GM12872 (cell line): ENCODE data around the gene MYO3B.

Experiments
- TF ChIP-seq, protein P1 (sequence below): IDR thresholded peaks from 3 replicates; pipeline ENCODE4 v1.5.1; 2011; ENCODE audit warnings: low read depth, mild to moderate bottlenecking, low read length, moderate library complexity; ENCODE audit not compliant: insufficient read depth

MYO3B gene

DNA sequence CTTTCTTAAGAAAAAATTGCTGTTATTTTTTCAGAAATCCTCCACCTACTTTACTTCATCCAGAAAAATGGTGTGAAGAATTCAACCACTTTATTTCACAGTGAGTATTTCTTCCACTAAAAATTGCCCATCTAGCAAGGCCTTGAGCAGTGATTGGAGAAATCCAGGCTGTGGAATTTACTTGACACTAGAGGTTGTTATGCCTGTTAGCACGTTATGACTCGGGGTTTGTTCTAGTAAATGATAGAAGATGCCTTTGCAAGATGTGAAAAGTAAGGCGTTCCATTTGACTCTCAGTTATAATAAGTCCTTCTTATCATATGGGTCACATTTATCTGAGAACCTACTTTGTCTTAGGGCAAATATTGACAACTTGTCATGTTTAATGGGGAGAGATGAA, 157.4 kb downstream of the MYO3B start:
- TF ChIP-seq, protein P1, sequence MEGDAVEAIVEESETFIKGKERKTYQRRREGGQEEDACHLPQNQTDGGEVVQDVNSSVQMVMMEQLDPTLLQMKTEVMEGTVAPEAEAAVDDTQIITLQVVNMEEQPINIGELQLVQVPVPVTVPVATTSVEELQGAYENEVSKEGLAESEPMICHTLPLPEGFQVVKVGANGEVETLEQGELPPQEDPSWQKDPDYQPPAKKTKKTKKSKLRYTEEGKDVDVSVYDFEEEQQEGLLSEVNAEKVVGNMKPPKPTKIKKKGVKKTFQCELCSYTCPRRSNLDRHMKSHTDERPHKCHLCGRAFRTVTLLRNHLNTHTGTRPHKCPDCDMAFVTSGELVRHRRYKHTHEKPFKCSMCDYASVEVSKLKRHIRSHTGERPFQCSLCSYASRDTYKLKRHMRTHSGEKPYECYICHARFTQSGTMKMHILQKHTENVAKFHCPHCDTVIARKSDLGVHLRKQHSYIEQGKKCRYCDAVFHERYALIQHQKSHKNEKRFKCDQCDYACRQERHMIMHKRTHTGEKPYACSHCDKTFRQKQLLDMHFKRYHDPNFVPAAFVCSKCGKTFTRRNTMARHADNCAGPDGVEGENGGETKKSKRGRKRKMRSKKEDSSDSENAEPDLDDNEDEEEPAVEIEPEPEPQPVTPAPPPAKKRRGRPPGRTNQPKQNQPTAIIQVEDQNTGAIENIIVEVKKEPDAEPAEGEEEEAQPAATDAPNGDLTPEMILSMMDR, result no peak

DNA sequence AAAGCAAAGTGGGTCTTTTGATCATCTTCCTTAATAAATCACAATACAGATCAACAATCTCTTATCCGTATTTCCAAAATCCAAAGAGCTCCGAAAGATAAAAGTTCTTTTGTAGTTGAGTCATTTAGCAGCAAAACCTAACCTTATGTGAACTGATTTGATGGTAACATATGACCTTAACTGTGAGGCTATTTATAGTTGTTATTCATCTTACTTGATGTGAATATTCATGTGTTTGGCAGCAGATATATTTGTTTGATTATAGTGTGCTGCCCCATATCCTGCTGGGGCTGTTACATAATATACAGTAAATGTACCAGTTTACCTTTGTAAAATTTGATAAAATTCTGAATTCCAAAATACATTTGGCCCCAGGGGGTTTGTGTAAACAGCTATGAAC, 158.5 kb downstream of the MYO3B start:
- TF ChIP-seq, protein P1, result no peak

DNA sequence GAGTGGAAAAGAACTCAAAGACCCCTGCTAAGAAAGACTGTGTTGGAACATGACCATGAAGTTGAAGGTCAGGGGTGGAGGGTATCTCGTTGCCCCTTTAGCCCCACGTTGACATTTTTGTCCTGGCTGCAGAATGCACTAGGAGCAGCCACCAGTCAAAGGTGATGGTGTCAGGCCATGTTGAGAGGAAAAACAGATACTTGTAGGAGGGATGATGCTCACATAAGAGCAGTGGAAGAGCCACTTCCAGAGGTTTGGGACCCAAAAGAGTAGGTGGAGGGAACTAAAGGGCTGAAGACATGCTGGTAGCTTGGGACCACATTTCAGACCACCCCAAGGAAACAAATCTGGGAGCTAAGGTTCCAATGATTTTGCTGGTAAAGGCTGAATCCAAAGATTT, 159.0 kb downstream of the MYO3B start:
- TF ChIP-seq, protein P1, result no peak

DNA sequence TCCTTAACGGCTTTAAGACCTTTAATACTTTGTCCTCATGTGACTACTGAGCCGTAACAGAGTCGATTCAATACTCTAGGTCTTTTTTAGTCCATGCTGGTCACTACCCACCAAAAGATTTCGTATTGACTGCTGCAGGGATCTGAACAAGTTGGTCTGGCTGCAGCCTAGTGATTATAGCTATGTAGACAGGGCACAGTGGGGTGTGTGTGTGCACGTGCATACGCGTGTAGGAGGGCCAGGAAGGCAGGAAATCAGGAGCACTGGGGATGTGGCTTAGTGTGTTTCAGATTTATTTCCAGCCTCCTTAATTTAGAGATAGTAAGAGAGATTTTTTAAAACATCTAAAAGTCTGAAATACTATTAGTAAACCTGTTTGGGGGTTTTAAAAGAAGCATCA, 161.4 kb downstream of the MYO3B start:
- TF ChIP-seq, protein P1, result no peak

DNA sequence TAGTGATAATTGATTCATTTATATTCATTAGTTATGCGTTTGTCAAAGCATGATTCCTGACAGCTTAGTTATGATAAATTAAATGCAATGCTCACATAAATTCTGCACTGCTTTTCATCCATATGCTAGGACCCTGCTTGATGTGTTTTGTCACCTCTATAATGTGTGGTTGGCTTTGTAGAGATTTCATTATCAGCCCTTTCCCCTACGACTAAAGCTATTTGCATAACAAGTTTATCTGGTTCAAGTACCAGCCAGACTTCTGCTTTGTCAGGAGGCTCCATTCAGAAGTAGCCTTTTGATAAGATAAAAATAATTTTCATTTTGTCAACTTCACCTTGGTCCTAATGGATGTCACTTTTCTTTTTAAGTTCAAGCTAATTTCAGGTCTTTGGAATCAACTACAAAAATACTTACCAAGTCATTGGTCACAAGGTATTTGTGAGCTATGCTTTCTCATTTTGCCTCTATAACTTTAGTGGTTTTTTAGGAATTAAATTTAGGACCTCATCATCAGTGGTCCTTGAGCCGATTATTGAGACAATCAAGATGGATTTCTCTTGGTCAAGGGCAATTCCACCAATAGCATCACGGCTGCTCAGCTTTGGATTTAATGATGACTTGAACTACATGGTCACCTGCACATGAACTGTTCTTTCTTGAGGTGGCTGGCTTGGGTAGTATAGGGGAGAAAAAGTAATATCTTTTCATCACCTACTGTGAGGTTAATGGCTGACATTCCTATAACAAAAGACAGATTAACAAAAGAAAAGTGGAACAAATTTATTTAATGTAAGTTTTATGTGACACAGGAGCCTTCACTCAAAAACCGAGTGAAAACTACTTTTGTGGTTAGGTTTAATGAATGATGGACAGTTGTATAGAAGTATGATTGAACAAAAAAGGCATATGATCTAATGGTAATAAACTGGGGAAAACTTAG, 162.1 kb downstream of the MYO3B start:
- TF ChIP-seq, protein P1, result no peak

DNA sequence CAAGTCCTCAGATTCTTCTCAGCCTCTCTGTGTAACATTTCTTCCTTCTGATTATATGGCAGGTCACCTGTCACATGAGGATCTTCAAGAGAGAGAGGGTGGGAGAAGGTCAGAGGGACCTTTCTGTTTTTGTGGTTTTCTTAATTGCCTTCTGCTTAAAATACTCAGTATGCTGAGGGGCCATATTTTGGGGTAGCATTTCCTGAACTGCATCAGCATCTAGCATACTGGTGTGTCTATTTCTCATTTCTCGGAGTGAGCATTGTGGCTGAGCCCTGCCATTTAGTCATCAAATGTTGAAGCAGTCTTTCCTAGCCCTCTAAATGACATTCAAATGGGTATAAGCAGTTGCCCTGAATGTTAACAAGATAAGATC, 162.7 kb downstream of the MYO3B start:
- TF ChIP-seq, protein P1, result no peak

DNA sequence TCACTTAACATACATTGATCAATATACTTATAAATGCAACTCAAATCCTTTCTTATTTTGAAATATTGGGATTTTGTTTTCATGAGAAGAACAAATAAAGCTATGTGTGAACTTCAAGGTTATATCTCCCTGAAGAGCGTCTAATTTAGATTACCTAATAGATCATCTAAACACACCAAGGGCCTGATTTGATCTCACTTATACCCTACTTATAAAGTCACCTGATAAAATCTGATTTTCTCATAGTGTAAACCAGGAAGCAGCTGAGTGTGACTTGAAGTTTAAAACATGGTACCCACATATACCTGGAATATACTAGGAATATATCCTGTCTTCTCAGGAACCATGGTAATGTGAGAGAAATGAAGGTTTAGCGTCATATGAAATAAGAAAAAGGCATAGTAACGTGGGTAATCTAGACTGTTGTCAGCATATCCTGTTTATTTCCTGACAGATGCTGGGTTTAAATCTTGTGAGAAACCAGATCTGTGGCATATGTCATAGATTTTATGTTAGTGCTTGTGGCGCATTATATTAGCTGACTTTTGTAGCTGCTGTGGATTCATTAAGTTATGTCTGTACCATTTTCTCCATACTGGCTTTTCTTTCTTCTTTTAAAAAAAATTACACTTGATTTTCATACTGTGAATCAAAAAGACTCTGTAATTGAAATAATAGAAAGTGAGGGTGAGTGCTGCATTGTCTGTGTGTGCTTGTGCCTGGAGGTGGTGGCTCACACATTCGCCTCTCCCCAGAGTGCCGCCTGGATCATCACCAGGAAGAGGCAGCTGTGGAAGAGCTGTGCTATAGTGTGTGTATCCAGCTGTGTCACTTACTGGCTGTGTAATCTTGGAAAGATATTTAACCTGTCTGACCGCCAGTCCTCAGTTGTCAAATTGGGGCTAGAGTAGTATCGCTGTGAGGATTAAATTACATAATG, 164.0 kb downstream of the MYO3B start:
- TF ChIP-seq, protein P1, result no peak
